ENCODE data around the gene SNAPIN.
"Not testable (repeated sequence)": the region's sequence is repeated elsewhere in the genome, so short reads cannot be mapped to it uniquely, and the experiment has no call there.

Gene SNAPIN

GRCh38 chr1:153626904-153627714, 31.4 kb upstream of the SNAPIN start, which contains the start of gene S100A13:
S100A13 (minus strand) TSS chr1:153627505; CDS start chr1:153626472, 1,033 bp downstream.
- peak; percentile 92 for DNase-seq (ENCODE audit: low spot score)

DNA sequence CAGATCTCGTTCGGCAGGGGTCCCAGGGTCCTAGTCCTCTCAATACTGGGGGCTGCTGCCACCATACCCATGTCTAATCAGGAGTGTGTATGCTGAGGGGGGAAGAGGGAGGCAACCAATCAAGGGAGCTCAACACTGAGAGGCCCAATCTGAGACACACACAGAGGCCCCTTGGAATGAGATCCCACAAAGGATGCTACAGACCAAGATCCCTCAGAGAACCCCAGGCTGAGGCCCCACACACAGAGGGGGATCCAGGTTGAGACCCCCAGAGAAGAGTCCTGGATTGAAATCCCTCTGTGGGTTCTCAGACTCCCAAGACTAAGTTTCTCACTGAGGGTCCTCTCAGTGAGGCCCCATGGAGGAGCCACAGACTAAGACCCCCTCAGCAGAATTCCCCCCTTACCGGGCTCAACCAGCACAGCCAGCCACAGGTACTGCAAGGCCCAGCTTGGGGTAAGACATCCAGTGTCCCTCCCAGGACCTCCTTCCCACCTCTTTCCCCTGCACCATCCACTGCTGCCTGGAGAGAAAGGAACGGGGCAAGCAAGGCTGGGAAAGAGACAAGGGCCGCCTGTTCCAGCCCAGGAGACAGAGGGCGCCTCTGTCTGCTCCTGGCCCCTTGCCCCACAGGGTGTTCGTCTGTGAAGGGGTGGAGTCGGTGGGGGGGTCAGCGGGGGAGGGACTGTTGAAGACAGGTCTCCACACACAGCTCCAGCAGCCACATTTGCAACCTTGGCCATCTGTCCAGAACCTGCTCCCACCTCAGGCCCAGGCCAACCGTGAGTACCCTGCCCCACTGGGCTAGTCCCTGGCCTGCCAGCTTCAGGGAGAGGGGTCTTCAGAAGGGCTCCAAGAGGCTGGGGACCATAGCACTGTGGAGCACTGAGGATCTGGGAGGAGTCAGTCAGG, 30.5 kb upstream of the SNAPIN start, which contains the start of gene S100A1:
Gene S100A1 (plus strand): TSS at position 720 of the 912 bp plus-strand sequence. CDS start 2,088 bp downstream, outside the sequence.
- DNase-seq (ENCODE audit: low spot score) = peak; percentile 67

DNA sequence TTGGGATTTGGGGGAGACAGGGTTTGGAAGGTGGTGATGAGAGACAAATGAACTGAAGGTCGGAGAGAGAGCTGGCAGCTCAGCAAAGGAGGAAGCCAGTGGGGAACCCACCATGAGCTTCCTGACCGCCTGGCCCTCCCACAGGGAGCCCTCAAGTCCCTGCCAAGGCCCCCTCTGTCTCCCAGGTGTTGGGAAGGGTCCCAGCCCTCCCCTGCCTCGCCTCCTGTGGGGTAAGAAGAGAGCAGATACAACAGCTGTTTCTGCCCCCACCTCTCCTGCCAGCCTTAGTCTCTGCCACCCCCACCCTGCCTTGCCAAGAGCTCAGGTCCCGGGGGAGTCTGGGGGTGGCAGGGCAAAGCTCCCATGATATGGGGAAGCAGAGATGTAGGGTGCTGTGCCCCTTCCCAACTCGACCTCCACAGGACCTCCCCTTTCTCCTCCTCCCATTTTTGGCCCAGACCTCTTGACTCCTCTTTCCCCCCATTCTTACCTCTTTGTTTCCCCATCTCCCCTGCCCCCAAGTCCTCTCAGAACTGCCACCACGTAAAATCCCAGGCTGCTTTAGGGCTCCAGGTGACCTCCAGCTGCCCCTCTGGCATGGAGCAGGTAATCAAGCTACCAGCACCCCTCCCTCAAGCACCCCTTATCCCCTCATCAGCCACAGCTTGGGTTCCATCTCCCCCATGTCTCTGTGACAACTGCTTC, 29.7 kb upstream of the SNAPIN start:
- DNase-seq (ENCODE audit: low spot score) = no peak

- no peak for DNase-seq (ENCODE audit: low spot score)
These were observed 29.2 kb upstream of the SNAPIN start for GRCh38 chr1:153629343-153629665.

DNA sequence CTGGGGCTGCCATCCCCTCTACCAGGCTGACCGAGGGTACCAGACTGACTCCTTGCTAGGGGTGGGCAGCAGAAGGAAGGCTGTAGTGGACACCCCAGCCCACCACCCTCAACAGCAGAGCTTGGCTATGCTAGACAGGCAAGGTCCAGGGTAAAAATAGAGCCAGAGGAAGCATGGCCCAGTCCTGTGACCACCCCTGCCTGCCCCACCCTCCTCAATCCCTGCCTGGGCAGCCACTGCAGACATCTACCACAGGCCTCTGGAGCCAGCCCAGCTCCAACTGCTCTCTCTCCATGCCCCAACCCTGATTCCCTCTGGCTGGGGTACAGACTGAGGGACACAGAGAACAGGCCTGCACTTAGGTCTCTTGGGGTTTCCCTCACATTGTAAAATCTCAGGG, 28.5 kb upstream of the SNAPIN start:
- DNase-seq (ENCODE audit: low spot score) = no peak

DNA sequence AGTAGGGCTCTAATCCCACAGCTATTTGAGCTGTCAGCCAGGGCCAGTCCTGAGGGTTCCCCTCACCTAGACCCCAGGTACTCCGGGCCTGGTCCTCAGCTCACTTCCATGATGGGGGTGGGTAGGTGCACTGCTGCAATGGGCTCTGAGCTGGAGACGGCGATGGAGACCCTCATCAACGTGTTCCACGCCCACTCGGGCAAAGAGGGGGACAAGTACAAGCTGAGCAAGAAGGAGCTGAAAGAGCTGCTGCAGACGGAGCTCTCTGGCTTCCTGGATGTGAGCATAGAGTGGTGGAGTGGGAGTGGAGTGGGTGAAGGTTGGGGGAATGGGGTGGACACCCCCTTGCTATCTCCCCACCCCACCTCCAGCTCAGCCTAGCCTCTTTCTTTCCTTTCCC, 28.1 kb upstream of the SNAPIN start:
- no peak for DNase-seq (ENCODE audit: low spot score)

GRCh38 chr1:153631047-153632022, 27.2 kb upstream of the SNAPIN start:
- no peak for DNase-seq (ENCODE audit: low spot score)

- no peak for DNase-seq (ENCODE audit: low spot score)
These were observed 25.2 kb upstream of the SNAPIN start for GRCh38 chr1:153633161-153633753.

DNA sequence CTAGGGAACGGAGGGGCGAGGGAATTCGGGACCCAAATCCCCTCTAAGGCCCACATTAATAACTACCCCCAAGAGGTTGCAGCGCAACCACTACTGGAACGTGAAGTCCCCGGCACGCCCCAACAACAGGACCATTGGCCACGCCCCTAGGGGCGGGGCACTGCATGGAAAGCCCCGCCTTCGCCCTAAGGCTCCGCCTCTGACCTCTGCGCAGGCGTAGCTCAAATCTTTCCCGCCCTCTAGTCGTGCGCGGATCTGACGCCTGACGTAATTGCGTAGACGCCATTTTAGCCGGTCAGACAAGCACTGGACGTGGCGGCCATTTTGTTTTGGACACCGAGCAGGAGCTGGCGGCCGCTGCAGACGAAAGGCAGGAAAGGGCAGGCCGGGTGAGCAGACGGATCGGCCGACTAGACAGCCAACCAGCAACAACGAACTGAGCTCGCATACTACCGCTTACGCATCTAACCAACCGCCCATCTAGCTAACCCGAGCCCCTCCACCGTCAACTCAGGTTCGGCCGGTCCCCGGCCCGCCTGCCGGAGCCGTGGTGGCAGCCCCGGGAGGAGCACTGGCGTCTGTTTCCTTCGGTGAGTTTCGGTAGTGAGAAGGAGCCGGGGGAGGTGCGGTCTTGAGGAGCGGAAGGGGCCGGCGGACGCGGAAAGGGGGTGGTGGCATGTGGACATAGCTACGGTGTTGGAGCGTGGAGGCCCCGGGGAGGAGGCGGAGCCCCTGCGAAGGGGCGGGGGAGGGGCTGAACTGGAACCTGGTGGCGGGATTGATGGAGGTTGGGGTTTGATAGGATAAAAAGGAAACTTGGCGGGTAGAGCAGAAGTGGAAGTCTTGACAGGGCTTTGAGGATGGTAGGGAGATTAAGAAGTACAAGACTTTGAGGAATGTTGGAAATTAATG, 24.5 kb upstream of the SNAPIN start, which contains the start of gene CHTOP:
Gene CHTOP (plus strand): TSS at position 313 of the 912 bp plus-strand sequence. CDS start 2,523 bp downstream, outside the sequence.
- DNase-seq (ENCODE audit: low spot score) = peak; percentile 99

GRCh38 chr1:153635872-153636271, 22.6 kb upstream of the SNAPIN start:
- DNase-seq (ENCODE audit: low spot score) = no peak

DNA sequence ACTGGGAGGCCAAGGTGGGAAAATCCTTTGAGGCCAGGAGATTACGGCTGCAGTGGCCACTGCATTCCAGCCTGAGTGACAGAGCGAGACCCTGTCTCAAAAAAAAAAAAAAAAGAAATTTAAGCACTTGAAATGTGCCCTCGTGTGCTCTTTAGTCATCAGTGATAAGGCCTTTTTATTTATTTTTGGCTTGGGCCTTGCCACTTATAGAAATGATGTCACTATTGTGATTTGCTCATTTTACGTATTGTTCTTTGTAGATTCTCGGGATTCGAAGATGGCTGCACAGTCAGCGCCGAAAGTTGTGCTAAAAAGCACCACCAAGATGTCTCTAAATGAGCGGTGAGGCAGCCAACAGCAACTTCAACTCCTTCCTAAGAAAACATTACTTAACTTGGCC, 22.2 kb upstream of the SNAPIN start:
- DNase-seq (ENCODE audit: low spot score) = no peak

DNA sequence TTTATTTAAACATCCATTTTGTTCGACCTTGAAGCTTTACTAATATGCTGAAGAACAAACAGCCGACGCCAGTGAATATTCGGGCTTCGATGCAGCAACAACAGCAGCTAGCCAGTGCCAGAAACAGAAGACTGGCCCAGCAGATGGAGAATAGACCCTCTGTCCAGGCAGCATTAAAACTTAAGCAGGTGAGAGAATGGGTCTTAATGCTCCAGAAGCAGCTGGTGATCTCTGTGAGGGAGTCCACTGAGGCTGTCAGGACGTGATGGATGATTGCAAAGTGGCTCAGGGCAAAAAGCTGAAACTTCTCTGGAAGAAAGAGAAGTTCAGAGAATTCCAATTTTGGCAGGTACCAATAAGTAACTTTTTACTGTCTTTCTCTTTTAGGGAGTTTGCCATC, 20.2 kb upstream of the SNAPIN start:
- no peak for DNase-seq (ENCODE audit: low spot score)

DNA sequence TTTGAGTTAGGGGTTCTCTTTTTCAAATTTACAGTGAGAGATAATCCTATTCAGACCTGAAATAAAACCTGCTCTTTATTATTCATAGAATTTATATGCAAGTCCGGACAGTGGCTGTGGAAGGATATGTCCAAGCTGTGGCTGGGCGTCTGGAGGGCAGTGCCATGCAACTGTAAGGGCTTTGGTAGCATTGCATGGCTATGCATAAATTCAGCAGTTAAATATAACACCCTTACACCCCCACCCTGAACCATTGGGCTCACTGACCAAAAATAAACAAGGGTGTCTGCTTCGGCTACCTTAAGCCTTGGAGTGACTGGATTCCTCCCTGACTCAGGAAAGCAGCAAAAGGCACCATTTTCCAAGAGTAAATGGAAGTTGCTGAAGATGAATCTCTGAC, 19.2 kb upstream of the SNAPIN start:
- no peak for DNase-seq (ENCODE audit: low spot score)

DNA sequence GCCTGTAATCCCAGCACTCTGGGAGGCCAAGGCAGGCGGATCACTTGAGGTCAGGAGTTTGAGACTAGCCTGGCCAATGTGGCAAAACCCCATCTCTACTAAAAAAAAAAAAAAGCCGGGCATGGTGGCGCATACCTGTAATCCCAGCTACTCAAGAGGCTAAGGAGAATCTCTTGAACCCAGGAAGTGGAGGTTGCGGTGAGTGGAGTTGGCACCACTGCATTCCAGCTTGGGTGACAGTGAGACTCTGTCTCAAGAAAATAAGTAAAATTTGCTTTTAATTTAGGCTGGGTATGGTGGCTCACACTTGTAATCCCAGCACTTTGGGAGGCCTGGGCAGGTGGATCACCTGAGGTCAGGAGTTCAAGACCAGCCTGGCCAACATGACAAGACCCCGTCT, 18.3 kb upstream of the SNAPIN start:
- not testable (repeated sequence) for DNase-seq (ENCODE audit: low spot score)

DNA sequence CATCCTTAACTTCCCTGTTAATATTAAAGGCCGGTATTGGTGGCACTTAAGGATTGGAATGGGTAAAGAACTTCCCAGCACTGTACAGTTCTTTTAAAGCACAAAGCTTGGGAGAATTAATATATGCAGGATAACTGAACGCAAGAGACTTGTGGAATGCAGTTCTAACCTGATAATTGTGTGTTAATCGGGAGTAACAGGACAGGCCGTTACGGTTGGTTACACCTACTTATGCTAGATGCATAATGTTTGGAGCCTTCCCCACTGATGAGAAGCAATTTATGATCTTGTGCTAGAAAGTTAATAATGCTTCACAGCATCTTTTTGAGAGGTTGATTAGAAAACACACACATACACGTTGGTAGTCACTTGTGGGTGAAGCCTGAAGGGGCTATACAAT, 17.6 kb upstream of the SNAPIN start:
- no peak for DNase-seq (ENCODE audit: low spot score)

- DNase-seq (ENCODE audit: low spot score) = no peak
These were observed 16.3 kb upstream of the SNAPIN start for GRCh38 chr1:153642161-153642560.

- DNase-seq (ENCODE audit: low spot score) = no peak
These were observed 15.4 kb upstream of the SNAPIN start for GRCh38 chr1:153643100-153643499.

- no peak for DNase-seq (ENCODE audit: low spot score)
These were observed 14.7 kb upstream of the SNAPIN start for GRCh38 chr1:153643816-153644215.

GRCh38 chr1:153646672-153647345, 11.7 kb upstream of the SNAPIN start:
- DNase-seq (ENCODE audit: low spot score) = no peak

All from cerebellar cortex (tissue), 1 donor.